Limb (tissue), 2 donors: ENCODE measurements around the gene NKD1.
A peak's percentile ranks its signal among the peaks of the same experiment; 100 is the strongest.

ENCODE experiments used
- DNase-seq, 2 donors: peaks; one replicate each; pipeline ENCODE4 v3.0.0-alpha.2; 2016; ENCODE audit errors: extremely low spot score in 2 of 2

The NKD1 gene

GRCh38 chr16:50598936-50599361 lies 50.8 kb downstream of the NKD1 start:
- DNase-seq, result no peak

- DNase-seq, result no peak
These were observed 51.3 kb downstream of the NKD1 start for GRCh38 chr16:50599494-50599893.

GRCh38 chr16:50600582-50601283 lies 52.5 kb downstream of the NKD1 start:
- DNase-seq, result no peak

- no peak for DNase-seq
These were observed 53.1 kb downstream of the NKD1 start for GRCh38 chr16:50601341-50601740.

GRCh38 chr16:50602126-50602525 lies 53.9 kb downstream of the NKD1 start:
- no peak for DNase-seq

- DNase-seq, result no peak
These were observed 54.5 kb downstream of the NKD1 start for GRCh38 chr16:50602531-50603205.

GRCh38 chr16:50603206-50604064 lies 55.2 kb downstream of the NKD1 start:
- peak in 1 of 2 donors; percentile 45 for DNase-seq

GRCh38 chr16:50604065-50604418 lies 55.8 kb downstream of the NKD1 start:
- DNase-seq, result no peak

GRCh38 chr16:50604610-50605009 lies 56.4 kb downstream of the NKD1 start:
- DNase-seq, result no peak

GRCh38 chr16:50605733-50606430 lies 57.7 kb downstream of the NKD1 start:
- no peak for DNase-seq

- DNase-seq, result no peak
These were observed 58.3 kb downstream of the NKD1 start for GRCh38 chr16:50606431-50607050.

- no peak for DNase-seq
These were observed 58.8 kb downstream of the NKD1 start for GRCh38 chr16:50607051-50607431.

GRCh38 chr16:50607447-50607846 lies 59.3 kb downstream of the NKD1 start:
- DNase-seq, result no peak

- DNase-seq, result no peak
These were observed 59.9 kb downstream of the NKD1 start for GRCh38 chr16:50607970-50608557.

GRCh38 chr16:50609049-50609448 lies 60.9 kb downstream of the NKD1 start:
- no peak for DNase-seq

GRCh38 chr16:50609471-50609870 lies 61.3 kb downstream of the NKD1 start:
- no peak for DNase-seq

- DNase-seq, result no peak
These were observed 62.4 kb downstream of the NKD1 start for GRCh38 chr16:50610331-50611262.

GRCh38 chr16:50611332-50611934 lies 63.2 kb downstream of the NKD1 start:
- no peak for DNase-seq
